ENCODE data around the gene SLC38A1.

SLC38A1 gene

DNA sequence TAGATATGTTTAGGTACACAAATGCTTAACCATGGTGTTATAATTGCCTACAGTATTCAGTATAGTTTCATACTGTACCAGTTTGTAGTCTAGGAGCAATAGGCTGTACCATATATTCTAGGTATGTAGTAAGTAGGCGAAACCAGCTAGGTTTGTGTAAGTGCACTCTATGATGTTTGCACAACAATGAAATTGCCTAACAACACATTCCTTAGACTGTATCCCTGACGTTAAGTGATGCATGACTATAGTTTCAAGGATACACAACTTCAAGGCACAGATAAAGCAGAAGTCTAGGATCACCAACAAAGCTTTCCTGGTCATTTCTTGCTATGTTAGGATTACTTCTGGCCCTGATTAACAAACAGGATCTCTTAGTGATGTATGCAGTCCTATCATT, 135.1 kb downstream of the SLC38A1 start:
- no peak for DNase-seq

Data from fibroblast of skin of back (primary cell).